ENCODE results near the gene SPINT1. TPM values are rescaled to one million over a fixed set of nuclear protein-coding genes. Genes with fewer than 3 reads are reported as not detected.
"Not testable (repeated sequence)": the region's sequence is repeated elsewhere in the genome, so short reads cannot be mapped to it uniquely, and the experiment has no call there.

SPINT1 gene
- total RNA-seq, 1 donor from 2014 or later, result 3.7 TPM

DNA sequence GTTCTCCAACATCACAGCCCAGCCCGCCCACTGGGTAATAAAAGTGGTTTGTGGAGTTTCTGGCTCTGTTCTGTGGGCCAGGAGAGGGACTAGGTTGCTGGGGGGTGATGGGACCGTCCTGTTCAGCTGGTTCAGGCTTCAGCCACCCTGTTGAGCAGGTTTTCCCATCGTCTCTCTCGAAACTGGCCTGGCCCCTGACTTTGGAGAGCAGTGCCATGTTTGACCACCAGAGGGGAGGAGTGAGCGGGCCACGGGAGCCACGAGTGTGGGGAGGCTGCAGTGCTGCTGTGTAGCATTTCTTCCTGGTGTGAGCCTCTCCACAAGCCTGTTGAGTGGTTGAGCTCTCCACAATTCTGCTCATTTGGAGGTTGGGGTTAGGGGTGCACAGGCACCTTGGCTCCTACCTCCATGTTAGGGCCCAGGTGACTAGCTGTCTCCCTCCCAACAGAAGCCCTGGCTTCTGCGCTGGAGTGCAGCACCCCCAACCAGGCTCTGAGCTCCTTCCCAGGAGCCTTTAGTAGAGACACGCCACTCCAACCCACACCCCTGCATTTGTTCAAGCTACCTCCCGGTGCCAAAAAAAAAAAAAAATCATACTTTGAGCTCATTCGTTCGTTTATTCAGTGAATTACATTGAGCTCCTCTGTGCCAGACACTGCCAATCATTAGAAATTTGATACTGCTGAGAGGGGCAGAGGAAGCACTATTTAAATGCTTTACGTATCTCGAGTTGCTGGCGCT lies 13.9 kb downstream of the SPINT1 start:
- intact Hi-C loops (cut with micrococcal nuclease), result no loop called here

DNA sequence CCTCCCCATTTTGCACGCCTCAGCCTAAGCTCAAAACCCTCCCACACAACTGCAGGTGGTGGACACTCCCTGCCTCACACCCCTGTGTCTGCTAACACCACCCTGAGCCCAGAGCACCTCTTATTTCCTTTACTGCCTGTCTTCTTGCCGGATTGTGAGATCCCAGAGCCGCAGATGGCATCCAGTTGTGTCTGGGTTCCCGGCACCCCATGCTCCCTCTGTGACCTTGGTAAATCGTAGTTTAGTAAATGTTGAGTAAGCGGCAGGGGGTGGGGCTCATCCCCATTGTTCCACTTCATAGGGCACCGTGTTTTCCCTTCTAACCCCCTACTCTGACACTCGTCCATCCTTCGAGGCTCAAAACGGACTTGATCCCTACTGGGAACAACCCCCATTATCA lies 14.9 kb downstream of the SPINT1 start:
- intact Hi-C loops (cut with micrococcal nuclease), result loop anchor here (1.0 kb wide), 1 partner anchor 36 kb away; the partner anchor contains the start of gene VPS18

DNA sequence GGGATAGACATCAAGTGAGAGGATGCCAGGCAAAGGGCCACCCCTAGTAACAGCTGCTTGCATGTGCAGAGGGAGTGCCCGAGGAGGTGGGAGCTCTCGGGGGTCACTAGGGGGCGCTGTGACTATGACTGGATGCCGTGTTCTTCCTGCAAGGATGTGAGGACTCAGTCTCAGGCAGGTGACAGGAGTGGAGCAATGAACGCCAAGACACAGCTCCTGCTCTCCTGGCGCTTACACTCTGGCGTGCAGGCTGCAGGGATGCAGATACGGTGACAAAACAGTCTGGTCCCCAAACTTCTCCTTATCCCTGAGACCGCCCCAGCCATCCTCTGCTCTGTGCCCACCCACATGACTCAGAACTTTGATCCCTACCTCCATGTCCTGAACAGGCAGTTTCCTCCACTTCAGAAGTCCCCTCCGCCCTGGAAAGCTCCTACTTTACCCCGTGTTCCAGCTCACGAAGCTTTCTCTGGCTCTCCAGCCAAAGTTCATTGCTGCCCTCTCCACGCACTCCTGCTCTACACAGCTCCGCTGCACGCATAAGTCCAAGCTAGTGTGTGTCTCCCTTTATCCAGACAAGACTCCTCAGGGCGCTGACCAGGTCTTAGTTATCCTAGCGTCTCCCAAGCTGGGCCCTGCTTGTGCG lies 15.5 kb downstream of the SPINT1 start:
- intact Hi-C loops (cut with micrococcal nuclease), result loop anchor here (1.0 kb wide), 1 partner anchor 35 kb away; the partner anchor contains the start of gene VPS18

DNA sequence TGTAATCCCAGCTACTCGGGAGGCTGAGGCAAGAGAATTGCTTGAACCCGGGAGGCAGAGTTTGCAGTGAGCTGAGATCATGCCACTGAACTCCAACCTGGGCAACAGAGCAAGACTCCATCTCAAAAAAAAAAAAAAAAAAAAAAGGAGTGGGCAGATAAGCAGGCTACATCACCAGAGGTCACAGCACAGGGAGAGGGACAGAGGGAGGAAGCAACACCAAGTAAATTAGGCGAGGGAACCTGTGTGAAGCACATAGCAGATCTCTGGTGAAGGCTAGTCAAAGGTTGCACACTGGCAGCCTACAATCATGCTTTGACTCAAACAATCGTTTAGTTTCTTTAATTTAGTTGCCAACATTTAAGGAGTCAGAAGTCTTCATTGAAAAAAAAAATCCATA lies 17.3 kb downstream of the SPINT1 start:
- intact Hi-C loops (cut with micrococcal nuclease), result not testable (repeated sequence)

DNA sequence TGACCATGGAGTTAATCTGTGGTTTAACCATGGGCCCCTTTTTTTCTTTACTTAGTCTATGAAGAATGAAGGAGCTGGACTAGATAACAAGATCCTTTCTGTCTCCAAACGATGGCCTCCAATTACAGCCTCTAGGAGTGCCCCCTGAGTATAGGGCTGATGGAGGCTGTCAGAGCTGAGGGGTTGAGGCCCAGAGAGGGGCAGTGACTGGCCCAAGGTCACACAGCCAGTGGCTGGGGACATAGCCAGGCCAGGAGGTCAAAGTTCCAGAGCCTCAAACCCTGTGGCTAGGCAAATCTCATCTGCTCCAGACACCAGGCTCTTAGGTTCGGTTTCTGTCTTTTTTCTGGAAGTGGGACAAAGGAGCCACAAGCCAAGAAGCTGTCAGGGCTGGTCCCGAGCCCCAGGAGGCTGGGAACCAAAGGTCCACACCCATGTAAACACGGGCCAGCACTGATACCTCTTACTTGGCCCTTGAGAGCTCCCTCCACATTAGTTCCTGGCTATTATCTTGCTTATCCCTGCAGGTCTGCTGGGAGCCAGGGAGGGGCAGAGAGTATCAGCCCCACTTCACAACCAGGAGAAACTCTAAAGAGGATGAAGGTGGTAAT lies 19.9 kb downstream of the SPINT1 start:
- intact Hi-C loops (cut with micrococcal nuclease), result no loop called here

DNA sequence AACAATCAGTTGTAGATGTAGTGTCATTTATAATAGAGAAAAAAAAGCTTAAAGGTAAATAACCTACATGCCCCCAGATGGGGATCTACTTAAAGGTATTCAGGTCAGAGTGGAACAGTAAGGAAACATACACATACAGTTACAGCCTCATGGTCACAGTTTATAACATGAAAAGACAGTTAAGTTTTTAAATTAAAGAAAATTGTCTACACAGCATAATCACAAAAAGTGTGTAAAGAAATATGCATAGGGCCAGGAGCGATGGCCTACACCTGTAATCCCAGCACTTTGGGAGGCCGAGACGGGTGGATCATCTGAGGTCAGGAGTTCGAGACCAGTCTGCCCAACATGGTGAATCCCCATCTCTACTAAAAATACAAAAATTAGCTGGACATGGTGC lies 23.4 kb downstream of the SPINT1 start:
- intact Hi-C loops (cut with micrococcal nuclease), result no loop called here

DNA sequence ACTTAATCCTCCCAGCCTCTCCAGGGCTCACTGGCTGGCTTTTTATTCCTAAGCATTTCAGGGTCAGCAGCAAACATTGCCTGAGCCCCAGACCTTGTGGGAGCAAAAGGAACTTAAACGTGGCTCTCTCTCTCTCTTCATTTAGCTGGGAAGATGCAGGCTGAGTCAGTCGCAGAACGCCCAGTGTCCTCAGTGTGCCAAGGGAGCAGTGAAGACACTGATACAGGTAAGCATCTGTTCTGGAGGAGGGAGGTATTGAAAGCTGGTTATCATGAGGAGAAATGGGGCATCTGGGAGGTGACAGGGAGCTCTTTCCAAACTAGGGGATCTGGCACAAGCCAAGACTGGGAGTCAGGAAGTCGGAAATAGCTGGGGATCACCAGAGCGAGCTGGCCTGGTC lies 25.8 kb downstream of the SPINT1 start:
- intact Hi-C loops (cut with micrococcal nuclease), result no loop called here

DNA sequence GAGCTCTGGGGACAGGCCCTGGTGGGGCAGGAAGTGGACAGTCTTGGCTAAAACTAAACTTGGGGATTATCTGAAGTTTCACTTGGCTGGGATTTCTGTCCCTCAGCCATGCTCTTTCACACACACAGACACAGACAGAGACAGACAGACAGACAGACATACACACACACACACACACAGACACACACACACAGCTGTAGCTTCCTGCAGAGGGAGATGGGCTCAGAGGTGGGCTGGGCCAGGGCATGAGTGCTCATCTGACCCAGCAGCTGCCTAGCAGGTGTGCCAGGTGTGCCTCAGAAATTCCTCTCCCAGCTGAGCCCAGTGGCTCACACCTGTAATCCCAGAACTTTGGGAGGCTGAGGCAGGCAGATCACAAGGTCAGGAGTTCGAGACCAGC lies 26.9 kb downstream of the SPINT1 start:
- intact Hi-C loops (cut with micrococcal nuclease), result no loop called here

DNA sequence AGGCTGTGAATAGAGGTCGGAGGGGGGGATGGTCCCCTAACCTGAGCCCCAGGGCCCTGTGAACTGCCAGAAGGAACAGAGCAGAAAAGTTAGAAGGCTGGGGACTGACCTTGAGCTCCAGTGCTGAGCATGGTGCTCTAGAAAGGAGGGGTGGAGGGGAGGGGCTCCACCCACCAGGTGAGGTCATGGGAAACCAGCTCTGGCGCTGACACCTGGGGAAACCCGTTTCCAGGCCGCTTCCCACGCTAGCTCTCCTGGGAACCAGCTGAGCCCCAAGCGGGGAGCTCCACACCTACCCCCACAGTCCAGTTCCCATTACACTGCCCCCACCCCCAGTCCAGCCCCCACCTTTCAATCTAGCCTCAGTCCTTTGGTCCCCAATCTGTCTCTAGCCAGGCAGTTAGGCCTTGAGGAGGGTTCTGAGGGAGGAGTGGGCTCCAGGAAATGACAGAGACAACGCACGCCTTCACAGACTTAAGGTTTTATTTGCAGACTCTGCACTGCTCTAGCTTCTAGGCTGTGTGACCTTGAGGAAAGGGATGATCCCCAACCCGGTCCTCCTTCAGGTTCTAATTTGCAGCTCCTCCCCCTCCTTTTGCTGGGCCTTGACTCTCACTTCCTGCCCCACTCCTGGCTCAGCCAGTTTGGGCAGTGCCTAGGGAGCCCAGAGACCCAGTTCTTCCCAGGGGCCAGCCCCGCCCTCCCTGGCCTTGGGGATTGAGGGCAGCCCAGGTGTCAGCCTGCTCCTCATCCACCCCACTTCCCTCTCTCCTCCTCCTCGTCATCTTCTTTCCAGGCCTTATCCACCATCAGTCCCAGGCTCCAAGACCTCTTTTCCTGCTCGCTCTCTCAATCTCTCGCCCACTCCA lies 28.1 kb downstream of the SPINT1 start:
- intact Hi-C loops (cut with micrococcal nuclease), result no loop called here

DNA sequence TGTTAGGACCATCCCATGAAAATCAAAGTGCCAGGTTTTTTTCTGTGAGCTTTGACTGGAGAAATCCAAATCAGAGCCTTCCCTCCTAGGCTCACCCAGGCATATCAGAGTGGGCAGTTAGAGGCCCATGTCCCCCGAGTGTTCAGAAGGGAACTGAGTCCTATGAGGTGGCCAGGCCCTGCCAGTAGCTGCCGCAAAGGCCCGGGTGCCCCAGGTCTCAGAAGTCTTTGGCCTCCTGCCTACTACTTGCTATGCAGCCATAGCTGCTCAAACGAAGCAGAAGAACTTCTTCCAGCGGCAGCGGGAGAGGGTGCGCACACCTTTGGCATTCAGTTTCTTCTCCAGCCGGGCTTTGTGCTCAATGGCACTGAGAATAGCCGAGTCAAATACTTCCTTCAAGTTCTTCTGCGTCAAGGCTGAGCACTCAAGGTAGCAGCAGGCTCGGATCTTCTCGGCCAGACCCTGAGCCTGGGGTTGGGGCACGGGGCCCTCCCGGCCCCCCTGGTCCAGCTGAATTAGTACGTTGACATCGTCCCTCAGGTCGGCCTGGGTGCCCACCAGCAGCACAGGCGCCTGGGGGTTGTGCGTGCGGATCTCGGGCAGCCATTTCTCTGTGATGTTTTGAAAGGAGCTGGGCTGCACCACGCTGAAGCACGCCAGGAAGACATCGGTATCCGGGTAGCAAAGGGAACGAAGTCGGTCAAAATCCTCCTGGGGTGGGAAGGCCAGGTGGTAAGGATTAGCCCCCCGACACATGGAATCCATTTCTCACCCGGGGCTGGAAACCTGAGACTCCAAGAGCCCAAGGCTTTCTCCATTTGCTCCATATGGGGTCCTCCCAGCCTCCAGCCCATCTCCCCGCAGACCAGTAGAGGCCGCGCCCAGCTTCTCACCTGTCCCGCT lies 29.2 kb downstream of the SPINT1 start:
- intact Hi-C loops (cut with micrococcal nuclease), result no loop called here

DNA sequence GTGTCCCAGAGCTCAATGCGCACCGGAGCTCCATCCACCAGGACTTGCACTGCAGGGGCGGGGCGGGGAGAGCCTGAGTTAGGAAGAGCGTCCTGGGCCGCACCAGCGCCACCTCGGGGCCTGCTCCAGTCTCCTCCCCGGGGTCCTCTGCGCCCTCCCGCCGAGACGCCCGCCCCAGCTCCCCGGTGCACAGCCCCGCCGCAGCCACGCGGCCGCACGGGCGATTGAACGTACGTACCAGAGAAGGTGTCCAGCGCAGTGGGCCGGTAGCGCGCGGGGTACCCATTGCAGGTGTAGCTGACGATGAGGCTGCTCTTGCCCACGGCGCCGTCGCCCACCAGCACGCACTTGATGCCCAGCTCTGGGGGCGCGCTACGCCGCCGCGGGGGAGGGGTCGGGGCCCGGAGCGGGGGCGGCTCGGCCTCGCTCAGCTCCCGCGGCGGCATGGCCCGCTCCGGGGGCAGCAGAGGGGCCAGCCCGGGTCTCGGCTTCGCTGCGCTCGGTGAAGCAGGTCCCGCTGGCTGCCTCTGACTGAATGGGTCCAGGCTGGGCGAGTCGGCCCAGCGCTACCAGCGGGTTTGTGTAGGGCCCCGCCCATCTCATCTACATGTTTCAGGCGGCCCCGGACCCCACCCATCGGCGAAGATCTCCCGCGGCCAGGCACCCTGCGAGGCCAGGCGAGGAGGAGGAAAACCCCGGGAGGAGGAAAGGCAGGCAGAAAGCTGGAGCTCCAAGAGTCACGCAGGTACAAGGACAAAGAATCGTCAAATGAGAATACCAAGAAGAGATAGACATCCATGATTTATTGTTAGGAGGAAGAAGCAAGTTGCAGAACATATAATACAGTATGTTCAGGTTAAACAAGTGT lies 30.1 kb downstream of the SPINT1 start, which contains the start of gene RHOV:
Gene RHOV, minus strand, starts transcription at position 541 of the 868 bp plus-strand sequence. Its CDS starts 95 bp downstream, at position 446.
- intact Hi-C loops (cut with micrococcal nuclease), result loop anchor here (1.0 kb wide), 1 partner anchor 20 kb away; the partner anchor contains the start of gene VPS18

DNA sequence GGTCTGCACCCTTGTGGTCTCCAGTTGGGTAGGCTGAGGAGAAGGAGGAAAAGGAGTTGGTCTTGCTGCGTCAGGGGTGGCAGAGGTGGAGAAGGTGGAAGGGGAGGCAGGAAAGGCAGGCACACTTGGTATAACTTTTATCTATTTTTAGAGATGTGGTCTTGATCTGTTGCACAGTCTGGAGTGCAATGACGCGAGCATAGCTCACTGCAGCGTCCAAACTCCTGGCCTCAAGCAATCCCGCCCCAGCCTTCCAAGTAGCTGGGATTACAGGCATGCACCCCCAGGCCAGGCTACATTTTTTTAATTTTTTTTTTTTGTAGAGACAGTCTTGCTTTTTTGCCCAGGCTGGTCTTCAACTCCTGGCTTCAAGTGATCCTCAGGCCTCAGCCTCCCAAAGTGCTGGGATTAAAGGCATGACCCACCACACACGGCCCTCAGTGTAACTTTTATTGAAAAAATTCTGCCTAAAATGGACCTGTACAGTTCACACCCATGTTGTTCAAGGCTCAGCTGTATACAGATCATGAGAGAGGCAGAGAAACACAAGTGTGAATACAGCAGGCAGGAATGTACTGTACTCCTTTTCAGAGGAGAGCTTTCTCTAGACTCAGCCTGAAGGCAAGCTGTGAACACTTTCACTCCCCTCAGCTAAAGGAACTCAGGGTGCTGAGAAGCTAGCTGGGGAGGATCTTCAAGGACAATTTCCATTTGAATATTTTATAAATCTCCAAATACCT lies 32.3 kb downstream of the SPINT1 start:
- intact Hi-C loops (cut with micrococcal nuclease), result no loop called here

DNA sequence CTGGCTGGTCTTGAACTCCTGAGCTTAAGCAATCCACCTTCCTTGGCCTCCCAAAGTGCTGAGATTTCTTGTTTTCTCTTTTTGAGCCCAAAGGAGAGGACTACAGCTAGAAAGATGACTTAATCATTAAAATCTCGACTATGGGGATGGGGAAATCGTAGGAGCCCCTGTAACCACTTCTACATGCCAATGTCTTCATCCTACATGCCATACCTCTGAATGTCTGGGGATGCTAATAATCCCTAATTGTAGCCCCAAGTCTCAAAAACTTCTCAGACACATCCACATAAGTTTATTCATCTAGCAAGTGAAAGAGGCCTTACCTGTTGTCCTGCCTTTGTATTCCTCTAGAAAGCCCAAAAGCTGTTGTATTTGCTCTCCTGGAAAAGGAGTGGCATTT lies 33.8 kb downstream of the SPINT1 start:
- intact Hi-C loops (cut with micrococcal nuclease), result no loop called here

DNA sequence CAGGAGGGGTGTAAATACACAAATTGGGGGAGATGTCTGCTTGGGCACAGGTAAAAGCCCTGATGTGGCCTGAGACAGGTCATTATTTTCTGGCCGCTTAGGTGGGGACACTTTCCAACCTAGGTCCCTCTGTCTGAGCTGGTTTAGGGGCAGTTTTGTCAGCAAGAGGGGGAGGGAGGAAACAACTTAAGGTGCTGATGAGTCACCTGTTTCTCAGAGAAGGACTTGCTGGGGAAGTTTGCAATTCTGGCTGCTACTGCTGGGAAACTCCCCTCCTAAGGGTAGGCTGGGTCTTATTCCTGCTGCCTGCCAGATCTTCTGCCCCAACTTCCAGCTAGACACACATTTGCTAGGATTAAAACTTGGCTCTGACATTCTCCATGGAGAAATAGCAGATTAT lies 34.9 kb downstream of the SPINT1 start:
- intact Hi-C loops (cut with micrococcal nuclease), result no loop called here

DNA sequence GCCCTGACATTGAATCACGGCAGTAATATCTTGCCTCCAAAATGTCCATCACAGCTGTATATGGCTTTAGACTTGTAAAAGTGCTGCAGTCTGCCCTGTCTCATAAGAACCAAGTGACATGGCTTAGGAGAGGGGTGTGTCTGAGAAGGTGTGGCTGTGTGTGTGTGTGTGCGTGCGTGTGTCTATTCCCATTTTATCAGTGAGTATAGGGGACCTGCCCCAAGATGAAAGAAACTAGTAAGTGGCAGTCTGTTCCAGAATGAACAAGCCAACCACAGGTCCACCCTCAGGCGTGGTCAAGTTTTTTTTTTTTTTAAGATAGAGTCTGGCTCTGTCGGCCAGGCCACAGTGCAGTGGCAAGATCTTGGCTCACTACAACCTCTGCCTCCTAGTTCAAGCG lies 35.8 kb downstream of the SPINT1 start:
- intact Hi-C loops (cut with micrococcal nuclease), result no loop called here

DNA sequence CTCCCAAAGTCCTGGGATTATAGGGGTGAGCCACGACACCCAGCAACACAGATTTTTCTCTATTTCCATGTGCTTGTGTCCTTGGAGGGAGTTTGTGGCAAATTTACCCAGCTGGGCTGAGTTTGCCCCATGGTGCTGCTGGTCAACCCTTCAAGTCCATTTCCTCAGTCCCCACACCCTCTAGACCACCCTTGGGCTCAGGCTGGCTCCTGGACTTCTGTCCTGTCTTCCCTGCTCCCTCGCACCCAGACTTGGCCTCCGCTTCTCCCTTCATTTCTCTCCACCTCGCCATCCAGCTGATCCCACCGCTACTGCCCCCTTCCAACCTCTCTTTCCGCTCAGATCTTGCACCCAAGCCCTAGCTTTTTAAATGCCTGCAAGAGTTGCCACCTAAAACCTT lies 37.5 kb downstream of the SPINT1 start:
- intact Hi-C loops (cut with micrococcal nuclease), result no loop called here

DNA sequence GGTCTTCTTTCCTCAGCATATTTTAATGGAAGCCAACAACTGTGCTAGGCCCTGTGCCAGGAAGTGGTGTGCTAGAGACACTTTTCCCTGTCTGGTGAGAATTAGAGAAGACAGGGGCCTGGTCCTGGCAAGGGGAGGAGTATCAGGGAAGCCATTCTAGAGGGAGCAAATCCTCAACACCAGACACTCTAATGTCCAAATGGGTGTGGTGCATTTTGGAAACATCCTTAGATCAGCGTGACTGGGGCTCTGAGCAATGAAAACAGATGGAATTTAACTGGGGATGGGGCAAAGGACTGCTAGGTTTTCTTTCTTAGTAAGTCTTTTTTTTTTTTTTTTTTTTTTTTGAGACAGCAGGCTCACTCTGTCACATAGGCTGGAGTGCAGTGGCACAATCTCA lies 42.7 kb downstream of the SPINT1 start:
- intact Hi-C loops (cut with micrococcal nuclease), result no loop called here

DNA sequence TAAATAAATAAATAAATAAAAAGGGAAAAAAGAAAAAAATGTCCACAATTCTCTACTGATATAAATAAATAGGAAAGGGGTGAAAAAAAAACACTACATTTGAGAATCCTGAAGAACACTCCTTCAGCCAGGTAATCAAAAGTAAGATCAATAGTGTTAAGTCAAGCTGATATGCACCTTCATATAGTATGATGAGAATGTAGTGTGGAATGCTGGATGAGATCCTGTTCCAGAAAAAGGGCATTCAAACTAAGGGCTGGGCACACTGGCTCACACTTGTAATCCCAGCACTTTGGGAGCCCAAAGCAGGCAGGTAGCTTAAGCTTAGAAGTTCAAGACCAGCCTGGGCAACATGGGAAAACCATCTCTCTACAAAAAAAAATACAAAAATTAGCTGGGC lies 45.3 kb downstream of the SPINT1 start:
- intact Hi-C loops (cut with micrococcal nuclease), result no loop called here

DNA sequence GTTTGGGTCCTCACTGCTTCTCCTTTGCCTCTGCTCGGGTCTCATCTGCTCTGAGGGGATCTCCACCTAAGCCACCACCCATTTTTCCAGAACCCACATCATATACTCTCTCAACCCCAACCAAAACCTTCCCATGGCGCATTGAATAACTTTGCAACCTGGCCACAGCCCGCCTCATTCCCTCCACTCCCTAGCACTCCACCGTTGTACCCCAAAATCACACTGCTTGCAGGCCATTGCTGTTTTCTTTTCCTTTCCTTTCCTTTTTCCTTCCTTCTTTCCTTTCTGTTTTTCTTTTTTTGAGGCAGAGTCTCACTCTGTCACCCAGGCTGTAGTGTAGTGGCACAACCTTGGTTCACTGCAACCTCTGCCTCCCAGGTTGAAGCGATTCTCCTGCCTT lies 47.3 kb downstream of the SPINT1 start:
- intact Hi-C loops (cut with micrococcal nuclease), result no loop called here

Data from T-helper 2 cell treated with Interferon-gamma antibody and Interleukin-4, amounts not matched to agents 100 ng/mL and 5 ng/mL, for 36 hours (primary cell).